GM21576 (cell line): ENCODE results near the gene CETP.
"Not testable (repeated sequence)": the region's sequence is repeated elsewhere in the genome, so short reads cannot be mapped to it uniquely, and the experiment has no call there.

ENCODE experiments used
- ATAC-seq: cut with Tn5 transposase; IDR thresholded peaks from one replicate; pipeline ENCODE4 v1.9.1; 2021; ENCODE audit warnings: mild to moderate bottlenecking, moderate library complexity; ENCODE audit not compliant: unreplicated experiment

The CETP gene

DNA sequence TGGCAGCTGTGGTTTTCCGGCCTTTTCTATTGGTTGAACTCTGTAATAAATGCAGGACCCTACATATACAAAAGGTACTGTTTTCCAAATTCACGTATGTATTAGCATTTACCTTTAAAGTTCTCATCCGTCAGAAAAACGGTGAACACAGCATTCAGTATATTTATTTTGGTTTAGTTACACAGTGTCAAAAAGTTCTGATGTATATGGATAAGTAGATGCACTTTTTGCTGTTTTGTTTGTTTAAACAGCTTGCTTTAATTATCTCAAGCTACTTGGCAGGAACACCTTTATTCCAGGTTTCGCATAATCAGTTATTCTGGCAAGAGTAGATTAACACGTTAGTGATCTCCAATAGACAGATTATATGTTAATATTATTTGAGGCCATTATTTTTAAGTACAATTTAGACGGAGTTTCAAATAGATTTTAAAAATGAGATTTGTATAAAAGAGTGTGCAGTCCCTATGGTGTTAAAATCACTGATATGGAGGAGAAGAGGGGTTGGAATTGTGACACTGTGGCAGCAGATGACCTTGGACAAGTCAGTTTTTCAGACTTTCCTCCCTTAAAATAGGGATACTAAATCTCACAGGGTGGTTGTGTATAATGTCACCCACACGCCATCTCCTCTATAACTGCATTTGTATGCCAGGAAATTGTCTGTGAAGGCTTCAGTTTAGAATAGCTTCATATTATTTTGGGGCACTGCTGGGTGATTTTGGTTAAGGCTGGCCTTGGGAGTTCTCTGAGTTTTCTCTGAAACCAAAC lies 27.7 kb upstream of the CETP start:
- ATAC-seq: no peak

DNA sequence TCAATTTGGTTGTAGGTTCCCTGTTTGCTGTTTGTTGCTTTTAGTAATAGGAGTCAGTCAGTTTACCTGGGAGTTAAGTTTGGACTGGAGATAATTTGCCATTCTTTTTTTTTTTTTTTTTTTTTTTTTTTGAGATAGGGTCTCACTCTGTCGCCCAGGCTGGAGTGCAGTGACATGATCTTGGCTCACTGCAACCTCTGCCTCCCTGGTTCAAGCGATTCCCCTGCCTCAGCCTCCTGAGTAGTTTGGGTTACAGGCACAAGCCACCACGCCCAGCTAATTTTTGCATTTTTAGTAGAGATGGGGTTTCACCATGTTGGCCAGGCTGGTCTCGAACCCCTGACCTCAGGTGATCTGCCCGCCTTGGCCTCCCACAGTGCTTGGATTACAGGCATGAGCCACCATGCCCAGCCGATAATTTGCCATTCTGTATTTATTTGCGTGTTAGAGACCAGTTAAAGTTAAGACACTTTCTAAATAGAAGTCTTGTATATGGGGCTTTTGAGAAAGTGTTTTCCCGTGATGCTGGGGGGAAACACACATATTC lies 27.1 kb upstream of the CETP start:
- not testable (repeated sequence) for ATAC-seq

DNA sequence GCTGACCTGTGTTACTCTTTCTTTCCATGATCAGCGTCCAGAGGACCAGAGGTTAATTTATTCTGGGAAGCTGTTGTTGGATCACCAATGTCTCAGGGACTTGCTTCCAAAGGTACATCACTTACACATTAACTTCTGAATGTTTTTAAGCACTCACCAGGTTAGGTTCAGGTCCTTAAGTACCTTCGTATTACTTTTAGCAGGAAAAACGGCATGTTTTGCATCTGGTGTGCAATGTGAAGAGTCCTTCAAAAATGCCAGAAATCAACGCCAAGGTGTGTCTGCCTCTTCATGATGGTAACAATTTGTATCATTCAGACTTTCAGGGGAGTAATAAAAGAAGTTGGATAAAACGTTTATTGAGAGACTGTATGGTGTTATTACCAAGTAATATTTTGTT lies 26.5 kb upstream of the CETP start:
- no peak for ATAC-seq

DNA sequence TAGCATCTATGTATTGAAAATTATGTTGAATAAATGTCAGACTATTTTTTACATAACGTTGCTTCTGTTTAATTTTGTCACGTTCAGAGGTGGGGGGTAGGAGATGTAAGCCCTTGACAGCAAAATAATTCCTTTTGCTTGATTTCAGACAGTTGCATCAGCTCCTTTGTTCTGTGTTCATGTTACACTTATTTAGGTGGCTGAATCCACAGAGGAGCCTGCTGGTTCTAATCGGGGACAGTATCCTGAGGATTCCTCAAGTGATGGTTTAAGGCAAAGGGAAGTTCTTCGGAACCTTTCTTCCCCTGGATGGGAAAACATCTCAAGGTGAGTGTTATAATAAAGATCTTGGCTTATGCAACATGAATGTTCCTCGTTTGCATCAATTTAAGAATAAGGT lies 25.3 kb upstream of the CETP start:
- ATAC-seq: no peak

DNA sequence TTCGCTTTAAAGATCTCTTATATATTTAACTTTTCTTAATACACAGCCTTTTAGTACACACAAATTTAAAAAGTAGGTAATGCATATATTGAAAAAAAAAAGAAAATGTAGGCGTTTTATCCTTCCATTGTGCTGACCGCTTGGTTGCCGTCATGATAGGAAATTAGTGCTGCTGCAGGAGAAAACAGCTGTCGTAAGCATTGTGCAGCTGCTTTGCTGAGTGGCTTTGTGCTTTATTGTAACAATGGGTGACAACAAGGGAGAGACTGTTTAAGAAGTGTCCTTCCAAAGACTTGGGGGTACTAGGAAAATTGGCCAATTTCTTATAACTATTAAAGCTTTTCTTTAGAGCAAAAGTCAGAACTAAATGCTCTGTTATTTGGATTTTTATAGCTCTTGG lies 24.8 kb upstream of the CETP start:
- ATAC-seq: no peak

DNA sequence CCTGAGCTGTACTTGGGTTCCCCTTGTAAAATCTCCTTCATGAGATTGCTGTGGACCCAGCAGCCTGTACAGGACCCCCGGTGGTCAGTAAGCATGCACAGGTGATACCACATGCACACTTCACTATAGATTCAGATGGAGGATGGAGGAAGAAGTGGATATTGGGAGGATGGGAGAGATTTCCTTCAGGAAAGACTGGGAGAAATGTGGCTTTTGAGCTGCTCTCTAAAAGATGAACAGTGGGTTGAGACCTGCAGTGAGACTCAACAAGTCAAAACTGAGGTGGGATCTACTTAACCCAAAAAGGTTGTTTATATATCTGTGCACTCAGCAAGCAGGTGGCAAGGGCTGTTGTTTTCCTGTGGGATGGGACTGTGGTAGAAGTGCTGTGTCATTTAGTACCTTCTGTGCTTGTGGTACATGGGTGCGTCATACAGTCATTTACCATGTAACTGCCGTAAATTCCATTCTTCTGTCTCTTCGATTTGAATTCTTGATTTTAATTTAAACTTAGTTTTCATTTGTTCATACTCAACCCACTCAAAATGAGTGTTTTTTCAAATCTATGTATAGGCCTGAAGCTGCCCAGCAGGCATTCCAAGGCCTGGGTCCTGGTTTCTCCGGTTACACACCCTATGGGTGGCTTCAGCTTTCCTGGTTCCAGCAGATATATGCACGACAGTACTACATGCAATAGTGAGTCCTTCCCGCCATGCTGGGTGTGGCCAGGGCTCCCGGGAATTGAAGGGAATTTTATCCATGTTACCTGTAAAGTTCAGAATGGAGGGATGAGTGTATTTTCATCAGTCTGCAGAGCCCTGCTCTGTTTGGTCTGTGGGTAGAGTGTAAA lies 22.9 kb upstream of the CETP start:
- no peak for ATAC-seq

DNA sequence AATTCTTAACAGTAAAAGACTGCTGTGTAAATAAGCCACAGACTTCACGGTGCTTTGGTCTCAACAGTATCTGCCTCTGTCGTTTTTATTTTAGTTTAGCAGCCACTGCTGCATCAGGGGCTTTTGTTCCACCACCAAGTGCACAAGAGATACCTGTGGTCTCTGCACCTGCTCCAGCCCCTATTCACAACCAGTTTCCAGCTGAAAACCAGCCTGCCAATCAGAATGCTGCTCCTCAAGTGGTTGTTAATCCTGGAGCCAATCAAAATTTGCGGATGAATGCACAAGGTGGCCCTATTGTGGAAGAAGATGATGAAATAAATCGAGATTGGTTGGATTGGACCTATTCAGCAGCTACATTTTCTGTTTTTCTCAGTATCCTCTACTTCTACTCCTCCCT lies 21.9 kb upstream of the CETP start:
- no peak for ATAC-seq

DNA sequence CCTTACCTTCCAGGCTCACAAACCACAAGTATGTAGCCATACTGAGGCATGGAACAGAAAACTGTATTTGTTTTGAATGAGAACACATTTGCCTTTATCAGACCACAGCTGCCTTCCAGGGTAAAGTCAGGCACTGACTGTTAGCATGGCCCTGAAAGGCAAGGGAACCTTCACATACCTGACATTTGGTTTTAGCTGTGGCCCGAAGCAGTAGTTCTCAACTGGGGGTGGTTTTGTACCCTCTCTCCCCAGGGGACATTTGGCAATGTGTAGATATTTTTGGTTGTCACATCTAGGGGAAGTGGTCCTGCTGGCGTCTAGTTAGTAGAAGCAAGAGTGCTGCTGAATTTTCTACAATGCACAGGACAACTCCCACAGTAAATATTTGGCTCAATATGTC lies 20.7 kb upstream of the CETP start:
- ATAC-seq: no peak

DNA sequence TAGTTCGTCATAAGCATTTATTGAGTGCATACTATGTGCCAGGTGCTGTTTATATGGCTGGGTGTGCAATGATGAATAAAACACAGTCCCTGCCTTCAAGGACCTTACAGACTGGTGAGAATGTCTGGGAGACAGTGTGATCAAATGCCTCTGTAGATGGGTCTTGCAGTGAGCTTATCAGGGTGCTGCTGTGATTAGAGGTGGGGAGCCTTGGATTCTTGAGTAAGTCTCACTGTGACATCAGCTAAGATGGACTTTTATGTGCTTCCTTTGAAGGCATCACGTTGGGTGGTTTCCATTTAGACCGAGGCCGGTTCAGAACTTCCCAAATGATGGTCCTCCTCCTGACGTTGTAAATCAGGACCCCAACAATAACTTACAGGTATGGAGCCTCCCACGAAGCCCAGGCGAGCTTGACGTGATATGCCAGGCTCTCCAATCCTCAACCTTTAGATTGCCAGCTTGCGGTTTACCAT lies 19.9 kb upstream of the CETP start:
- ATAC-seq: no peak

DNA sequence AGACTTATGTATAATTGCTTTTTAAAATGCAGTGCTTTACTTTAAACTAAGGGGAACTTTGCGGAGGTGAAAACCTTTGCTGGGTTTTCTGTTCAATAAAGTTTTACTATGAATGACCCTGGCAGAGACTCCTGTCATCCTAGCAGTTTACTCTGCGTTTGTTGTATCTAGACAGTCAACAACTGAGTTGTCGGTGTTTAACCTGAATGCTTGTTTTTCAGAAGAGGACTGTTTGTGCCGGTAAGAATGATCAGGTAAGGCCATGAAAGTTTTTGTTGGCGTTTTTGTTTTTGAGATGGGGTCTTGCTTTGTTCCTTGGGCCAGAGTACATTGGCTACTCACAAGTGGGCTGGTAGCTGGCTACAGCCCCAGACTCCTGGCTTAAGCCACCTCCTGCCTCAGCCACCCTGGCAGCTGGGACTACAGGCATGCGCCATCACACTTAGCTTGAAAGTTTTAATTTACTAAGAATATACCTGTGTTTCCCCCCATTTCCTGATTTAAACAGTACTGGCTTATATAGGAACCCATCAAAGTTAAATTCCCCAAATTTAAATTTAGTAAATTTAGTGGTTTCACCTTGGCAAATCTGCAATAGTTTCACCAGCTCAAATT lies 17.9 kb upstream of the CETP start:
- no peak for ATAC-seq

DNA sequence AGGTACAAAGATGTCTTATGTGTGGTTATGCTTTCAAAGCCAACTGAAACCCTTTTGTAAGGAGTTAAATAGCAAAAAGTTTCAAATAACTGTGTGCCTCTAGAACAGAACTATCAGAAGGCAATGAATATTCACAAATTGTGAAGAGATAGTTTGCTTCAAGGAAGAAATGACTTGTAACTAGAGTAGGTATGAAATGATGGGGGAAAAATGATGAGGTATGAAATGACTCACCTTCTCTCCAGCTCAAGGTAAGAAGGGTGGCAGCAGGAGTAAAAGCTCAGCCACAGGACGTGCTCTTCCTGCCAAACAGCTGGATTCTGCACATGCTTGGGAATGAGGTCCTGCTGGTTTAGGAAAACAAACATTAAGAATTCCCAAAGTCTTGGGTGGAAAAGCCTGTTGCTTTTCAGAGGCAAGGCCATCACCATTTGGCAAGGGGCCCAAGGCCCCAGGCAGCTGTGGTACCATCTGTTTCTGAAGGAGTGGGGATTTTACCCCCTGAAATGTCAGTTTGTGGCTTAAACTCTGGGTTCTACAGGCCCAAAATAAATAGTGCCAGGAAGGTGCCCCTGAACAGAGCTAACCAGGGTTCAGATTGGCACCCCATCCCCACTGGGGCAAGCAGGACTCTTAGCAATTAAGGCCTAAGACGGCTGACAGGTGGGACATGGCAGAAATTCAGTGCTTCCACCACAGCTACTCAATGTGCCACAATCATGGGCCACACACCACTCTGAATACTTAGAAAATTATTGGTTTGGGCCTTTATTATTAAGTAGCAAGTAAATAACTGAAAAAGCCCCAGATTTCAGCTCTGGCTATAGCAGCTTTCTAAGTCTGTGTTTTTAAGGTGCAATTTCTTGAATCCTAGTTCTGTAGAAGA lies 16.6 kb upstream of the CETP start:
- ATAC-seq: no peak

DNA sequence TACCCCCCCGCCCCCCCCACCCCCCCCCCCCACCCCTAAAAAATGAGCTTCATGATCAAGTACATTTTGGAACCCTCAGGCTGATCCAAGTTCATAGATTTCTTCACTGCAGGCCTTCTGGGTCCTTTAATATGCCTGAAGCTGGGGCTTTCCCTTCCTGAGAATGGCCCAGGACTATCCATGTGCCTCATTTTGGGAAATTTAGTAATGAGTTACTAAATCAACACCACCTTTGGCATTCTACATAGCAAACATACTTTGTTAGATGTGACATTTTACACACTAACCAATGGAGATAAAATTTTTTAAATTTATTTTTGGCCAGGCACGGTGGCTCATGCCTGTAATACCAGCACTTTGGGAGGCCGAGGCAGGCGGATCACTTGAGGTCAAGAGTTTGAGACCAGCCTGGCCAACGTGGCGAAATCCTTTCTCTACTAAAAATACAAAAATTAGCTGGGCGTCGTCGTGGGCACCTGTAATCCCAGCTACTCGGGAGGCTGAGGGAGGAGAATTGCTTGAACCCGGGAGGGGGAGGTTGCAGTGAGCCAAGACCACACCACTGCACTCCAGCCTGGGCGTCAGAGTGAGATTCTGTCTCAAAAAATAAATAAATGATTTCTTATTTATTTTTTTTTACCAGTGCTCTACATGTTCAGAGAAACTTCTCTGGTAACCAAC lies 15.8 kb upstream of the CETP start:
- no peak for ATAC-seq

DNA sequence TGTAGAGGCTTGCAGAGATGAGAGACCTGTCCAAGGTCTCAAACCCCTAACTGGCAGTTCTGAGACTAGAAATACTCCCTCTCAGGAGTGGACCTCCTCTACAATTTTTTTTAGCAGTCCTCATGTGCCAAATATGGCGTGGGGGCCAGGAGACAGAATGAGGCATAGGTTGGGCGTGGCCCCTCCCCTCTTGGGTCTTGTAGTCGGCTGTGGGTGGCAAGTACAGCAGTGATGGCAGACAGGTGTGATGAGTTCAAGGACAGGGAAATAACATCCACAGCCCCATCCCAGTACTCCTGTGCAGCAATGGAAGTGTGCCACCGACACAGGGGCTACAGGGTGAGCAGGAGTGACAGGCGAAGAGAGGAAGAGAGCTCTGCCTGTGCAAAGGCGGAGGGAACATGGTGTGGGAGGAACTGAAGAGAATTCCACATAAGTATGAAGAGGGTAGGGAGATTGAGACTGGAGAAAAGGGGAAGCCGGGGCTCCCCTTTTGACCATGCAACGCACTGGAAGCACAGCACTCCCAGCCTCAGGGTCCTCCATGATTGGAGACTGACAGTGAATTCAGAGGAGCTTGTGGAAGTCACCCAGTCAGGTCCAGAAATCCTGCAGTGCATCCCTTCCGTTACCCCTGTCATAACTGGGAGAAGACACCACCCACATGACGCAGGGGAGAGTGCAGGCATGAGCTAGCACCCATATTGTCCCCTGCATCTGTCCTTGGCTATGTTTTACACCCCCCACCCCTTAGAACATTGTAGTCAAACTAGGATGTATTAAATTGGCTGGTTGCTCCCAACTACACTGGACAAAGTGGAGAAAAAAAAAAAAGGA lies 14.8 kb upstream of the CETP start:
- ATAC-seq: no peak

DNA sequence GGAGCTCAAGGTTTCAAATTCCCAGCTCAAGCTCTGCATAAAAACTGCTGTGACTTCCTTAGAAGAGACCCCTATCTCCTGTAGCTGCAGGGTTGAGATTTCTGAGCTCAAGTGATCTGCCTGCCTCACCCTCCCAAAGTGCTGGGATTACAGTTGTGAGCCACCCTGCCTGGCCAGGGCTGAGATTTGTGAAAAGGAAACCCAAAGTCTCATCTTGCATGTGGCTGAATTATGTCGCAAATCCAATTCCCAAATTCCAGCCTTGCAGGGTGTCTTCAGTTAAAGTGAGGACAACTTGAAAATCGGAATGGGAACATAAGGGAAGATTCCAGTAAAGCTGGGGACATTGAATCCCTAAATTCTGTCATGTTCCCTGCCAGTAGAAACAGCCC lies 14.2 kb upstream of the CETP start:
- ATAC-seq: no peak

DNA sequence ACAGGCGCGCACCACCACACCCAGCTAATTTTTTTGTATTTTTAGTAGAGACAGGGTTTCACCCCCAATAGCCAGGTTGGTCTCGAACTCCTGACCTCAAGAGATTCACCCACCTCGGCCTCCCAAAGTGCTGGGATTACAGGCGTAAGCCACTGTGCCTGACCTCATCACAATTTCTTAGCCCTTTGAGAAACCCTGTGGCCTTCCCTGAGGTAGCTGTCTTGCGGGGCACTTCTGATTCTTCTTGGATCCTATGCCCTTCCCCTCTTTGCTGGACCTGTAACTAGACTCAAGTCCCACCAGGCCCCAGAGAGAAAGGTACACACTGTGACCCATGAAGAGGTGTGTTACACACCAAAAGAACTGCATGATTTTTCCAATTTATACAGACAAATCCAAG lies 13.5 kb upstream of the CETP start:
- ATAC-seq: no peak

DNA sequence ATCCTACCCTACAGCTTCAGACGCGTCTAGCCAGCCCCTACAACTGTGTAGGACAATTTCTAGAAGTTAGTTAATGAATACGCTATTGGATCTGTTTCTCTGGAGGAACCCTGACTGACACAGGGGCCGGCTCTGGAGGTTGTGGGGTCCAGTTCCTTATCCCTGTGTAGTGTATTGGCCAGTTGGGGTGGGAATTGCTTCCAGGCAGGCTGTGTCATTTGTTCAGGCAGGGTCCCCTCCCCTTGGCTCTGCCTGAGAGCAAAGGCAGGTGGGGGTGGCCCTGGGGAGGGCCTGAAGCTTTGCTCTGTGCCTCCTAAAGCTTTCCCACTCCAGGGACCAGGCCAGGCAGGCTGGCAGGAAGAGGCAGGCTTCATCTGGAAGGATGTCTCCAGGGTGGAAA lies 11.7 kb upstream of the CETP start:
- ATAC-seq: no peak

DNA sequence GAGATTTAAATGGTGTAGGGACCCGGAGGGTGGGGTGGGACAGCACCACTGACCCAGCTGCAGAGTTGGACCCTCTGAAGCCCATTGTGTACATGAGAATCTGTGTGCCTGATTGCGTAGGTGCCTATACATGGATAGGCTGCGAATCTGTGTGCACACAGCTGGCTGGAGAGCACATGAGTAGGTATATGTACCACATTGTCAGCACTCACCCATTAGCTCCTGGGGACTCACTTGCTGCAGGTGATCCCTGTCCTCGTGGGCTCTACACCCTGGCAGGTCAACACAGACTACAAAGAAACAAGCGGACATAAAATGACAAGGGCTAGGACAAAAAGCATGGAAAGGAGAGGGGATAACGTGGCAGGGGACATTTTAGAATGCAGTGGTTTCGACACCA lies 11.3 kb upstream of the CETP start:
- ATAC-seq: no peak

DNA sequence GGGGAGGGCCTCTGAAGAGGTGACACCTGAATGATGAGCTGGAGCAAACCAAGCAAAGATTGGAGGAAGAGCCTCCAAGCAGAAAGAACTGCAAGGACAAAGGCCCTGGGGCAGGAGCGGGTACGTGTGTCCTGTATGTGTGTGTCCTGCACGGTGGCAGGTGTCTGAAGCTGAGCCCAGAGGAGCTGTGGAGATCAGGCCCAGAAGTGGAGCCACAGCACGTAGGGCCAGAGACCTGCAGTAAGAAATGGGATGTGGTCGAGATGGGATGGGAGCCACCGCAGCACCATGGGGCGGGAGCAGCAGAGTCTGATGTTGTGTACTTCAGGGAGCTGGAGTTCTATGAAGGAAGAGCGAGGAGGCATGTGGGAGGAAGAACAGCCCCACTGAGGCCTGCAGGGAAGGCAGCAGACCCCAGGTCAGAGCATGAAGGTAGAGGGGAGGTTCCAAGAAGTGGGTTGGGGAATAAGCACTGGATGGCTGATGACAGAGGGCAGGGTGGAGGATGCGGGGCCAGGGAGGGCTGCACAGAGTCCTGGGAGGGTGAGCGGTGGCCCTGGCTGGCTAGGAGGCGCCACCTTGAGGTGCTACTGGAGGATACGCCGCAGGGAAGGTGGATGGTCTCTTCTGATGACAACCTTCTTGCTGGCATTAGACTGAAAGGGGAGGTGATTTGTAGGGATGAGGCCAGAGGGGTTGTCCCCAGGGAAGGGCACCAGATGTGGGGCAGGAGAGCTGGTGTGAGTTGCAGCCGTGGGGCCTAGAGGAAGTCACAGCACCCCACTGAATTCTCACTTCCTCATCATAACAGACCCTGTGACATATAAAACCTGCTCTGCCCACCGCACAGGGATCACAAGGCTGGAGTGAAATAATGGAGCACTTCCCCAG lies 10.6 kb upstream of the CETP start:
- peak; percentile 50 for ATAC-seq
